GM12801 (cell line): ENCODE measurements around the gene AIG1.

Source experiments
- TF ChIP-seq, protein P1 (sequence below): IDR thresholded peaks from one replicate; pipeline ENCODE4 v1.5.1; 2011; ENCODE audit warnings: control low read depth; ENCODE audit not compliant: insufficient read length; ENCODE audit errors: extremely low read depth

AIG1 gene

DNA sequence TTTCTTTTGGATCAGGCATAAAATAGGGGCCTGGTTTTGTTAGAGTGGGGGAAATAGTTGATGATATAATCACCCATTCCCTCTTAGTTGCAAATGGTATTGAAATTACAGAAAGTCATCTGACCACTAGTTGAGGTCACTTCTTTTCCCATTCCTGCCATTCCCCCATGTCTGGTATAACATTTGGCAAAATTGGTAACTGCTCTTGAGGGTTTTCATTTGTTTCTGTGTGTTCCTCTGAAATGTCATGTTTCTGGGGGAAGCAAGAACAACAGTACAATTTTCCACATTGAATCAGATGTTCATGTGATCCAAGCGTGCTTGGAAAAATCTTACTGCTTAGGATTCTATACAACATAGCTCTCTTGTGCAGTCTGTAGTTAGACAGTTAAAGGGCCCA is 7.3 kb downstream of the AIG1 start:
- TF ChIP-seq, protein P1, sequence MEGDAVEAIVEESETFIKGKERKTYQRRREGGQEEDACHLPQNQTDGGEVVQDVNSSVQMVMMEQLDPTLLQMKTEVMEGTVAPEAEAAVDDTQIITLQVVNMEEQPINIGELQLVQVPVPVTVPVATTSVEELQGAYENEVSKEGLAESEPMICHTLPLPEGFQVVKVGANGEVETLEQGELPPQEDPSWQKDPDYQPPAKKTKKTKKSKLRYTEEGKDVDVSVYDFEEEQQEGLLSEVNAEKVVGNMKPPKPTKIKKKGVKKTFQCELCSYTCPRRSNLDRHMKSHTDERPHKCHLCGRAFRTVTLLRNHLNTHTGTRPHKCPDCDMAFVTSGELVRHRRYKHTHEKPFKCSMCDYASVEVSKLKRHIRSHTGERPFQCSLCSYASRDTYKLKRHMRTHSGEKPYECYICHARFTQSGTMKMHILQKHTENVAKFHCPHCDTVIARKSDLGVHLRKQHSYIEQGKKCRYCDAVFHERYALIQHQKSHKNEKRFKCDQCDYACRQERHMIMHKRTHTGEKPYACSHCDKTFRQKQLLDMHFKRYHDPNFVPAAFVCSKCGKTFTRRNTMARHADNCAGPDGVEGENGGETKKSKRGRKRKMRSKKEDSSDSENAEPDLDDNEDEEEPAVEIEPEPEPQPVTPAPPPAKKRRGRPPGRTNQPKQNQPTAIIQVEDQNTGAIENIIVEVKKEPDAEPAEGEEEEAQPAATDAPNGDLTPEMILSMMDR: no peak

DNA sequence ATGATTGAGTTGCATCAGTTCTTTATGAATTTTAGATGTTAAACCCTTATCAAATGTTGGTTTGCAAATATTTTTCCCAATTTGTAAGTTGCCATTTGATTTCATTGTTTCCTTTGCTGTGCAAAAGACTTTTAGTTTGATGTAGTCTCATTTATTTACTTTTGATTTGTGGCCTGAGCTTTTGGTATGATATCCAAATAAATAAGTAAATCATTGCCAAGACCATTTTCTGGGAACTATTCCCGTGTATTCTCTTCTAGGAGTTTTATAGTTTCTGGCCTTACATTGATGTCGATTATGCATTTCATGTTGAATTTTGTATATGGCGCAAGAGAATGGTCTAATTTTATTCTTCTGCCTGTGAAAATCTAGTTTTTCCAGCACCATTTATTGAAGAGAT is 13.4 kb downstream of the AIG1 start:
- TF ChIP-seq, protein P1: no peak

DNA sequence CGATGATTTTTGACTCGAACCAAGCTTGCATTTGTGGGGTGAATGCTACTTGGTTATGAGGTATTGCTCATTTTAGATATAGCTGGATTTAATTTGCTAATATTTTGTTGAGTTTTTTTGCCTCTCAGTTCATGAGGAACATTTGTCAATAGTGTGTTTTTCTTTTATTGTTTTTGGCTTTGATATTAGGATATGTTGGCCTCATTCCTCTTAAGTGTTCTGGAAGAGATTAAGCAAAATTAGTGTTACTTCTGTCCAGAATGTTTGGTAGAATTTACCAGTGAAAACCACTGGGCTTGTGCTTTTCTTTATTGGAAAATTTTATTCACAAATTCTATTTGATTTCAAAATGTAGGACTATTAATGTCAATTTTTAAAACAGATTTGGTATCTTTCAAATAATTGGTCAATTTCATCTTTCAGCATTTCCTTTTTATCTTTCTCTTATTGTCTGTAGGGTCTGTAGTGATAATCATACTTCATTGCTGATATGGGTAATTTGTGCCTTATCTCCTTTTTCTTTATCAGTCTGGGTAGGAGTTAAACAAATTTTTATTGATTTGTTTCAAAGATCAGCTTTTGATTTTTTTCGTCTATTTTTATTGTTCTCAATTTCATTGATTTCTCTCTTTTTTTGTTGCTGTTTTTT is 14.1 kb downstream of the AIG1 start:
- TF ChIP-seq, protein P1: no peak

DNA sequence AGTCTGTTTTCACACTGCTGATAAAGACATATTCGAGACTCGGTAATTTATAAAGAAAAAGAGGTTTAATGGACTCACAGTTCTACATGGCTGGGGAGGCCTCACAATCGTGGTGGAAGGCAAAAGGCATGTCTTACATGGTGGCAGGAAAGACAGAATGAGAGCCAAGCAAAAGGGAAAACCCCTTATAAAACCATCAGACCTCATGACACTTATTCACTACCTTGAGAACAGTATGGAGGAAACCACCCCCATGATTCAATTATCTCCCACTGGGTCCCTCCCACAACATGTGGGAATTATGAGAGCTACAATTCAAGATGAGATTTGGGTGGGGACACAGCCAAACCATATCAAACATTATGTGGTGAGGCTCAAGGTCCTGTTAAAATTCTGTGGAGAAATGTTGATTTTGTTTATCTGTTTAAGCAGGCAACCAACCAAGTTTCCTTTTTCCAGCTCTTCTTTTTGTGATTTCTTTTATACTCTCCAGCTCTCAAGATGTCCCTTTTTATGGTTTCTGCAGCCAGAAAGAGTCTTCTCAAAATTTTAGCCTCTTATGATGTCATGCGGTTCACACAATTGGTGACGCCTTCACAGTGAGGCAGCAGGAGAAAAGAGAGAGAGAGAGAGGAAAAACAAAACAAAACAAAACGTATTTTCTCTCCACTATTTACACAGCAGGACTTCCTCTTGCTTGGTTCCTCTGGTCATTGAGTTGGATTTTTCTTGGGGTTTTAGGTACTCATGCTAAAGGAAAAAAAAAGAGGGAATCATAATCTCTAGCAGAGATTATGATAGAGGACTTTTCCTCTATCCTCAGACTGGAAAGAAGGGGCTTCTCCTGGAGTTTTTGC is 18.0 kb downstream of the AIG1 start:
- TF ChIP-seq, protein P1: no peak

DNA sequence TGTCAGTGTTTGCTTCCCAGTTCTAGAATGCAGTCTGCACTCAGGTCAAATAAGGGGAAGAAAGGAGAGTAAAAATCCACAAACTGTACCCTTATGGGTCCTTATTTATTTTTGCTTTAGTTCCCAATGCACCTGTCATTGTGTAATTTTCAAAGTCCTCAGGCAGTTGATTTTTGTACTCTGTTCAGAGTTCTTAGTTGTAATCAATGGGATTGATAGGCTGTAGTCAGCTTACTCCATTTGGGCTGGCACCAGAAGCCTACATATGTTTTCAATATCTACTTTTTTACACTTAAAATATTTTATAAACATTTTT is 18.6 kb downstream of the AIG1 start:
- TF ChIP-seq, protein P1: no peak

DNA sequence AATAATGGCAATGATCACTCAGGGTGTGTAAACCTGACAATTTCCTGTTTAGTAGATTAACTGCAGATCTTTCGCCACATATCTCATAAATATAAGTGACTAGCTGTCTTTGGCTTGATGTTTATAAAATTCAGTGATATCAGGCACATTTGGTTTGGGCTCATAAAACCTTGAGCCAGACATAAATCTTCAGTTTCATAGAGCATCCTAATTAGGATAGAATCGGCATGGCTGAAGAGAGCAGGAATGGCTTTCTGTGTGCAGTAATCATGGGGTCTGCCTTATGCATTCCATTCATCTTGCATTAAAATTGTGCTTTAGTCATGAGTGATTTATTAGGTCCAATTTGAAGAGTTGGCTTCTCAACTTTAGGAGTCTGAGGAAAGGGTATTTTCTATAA is 27.2 kb downstream of the AIG1 start:
- TF ChIP-seq, protein P1: no peak

DNA sequence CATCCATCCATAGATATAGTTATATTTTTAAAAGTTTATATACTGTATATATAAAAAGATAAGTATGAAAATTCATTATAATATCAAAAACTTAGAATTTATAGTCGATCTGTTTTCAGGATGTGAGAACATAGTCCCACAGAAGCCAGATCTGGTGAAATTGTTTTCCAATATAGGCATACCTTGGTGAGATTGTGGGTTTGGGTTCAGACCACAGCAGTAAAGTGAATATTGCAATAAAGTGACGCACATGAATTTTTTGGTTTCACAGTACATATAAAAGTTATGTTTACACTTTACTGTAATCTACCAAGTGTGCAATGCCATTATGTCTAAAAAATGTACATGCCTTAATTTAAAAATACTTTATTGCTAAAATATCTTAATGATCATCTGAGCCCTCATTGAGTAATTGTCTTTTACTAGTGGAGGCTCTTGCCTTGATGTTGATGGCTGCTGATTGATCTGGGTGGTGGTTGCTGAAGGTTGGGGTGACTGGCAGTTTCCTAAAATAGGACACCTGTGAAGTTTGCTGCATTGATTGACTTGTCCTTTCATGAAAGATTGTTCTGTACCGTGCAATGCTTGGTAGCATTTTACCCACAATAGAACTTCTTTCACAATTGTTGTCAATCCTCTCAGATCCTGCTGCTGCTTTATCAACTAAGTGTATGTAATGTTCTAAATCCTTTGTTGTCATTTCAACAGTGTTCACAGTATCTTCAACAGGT is 29.8 kb downstream of the AIG1 start:
- TF ChIP-seq, protein P1: no peak
